ENCODE results near the gene VPS35L. TPM values are rescaled to one million over a fixed set of nuclear protein-coding genes. Genes with fewer than 3 reads are reported as not detected.
A peak's percentile ranks its signal among the peaks of the same experiment; 100 is the strongest.

The VPS35L gene
- polyA plus RNA-seq (2013): 36.5 and 40.2 TPM in 2 replicates

- H2AK5ac ChIP-seq (ENCODE audit: low read length): peak within 1 kb of the TSS; percentile 13
- peak within 1 kb of the TSS; percentile 70 for H2AFZ ChIP-seq (ENCODE audit: insufficient read depth, low read length, poor library complexity)
- peak within 1 kb of the TSS; percentile 53 for H3K18ac ChIP-seq (ENCODE audit: low read length)
- peak within 1 kb of the TSS; percentile 87 for H3K9ac ChIP-seq (ENCODE audit: low read length)
- peak within 1 kb of the TSS; percentile 68 for H4K12ac ChIP-seq (ENCODE audit: low read depth, low read length)
- no CpG with 5 or more reads among the region's 53 CpGs for WGBS (ENCODE audit: extremely low coverage, insufficient coverage, insufficient read length)
- peak; percentile 100 for DNase-seq
- H3K23ac ChIP-seq (ENCODE audit: low read length): no peak within 1 kb of the TSS
- peak within 1 kb of the TSS; percentile 78 for H2BK120ac ChIP-seq (ENCODE audit: insufficient read depth, low read length, poor library complexity)
- no peaks in the 10 kb centered on the region for H3K9me3 ChIP-seq (ENCODE audit: insufficient read depth, low read depth, low read length)
- peak within 1 kb of the TSS; percentile 65 for H2BK5ac ChIP-seq (ENCODE audit: low read depth, low read length, poor library complexity)
- H3K79me2 ChIP-seq (ENCODE audit: control insufficient read depth, insufficient read depth, low read length, poor library complexity): no peaks in the 10 kb centered on the region
- peak within 1 kb of the TSS; percentile 82 for H3K4me3 ChIP-seq (ENCODE audit: low read depth, low read length)
- H3K79me1 ChIP-seq (ENCODE audit: low read length): peaks cover 4% of the 10 kb centered on the region
- no peaks in the 10 kb centered on the region for H3K36me3 ChIP-seq (ENCODE audit: control insufficient read depth in 1 of 2, insufficient read depth in 2 of 2, low read length in 2 of 2)
- no peaks in the 10 kb centered on the region for H3K27me3 ChIP-seq (ENCODE audit: insufficient read depth, low read length)
- peak within 1 kb of the TSS; percentile 31 for H2BK12ac ChIP-seq (ENCODE audit: low read length)
- H4K8ac ChIP-seq (ENCODE audit: low read depth, low read length): peak within 1 kb of the TSS; percentile 90
- peak within 1 kb of the TSS; percentile 73 for H3K4me2 ChIP-seq (ENCODE audit: low read length)
- peak within 1 kb of the TSS; percentile 88 for H3K14ac ChIP-seq (ENCODE audit: low read length)
- H4K91ac ChIP-seq (ENCODE audit: low read depth, low read length): peak within 1 kb of the TSS; percentile 74
- peak within 1 kb of the TSS; percentile 55 for H3K4ac ChIP-seq (ENCODE audit: low read depth, low read length)
- peak within 1 kb of the TSS; percentile 76 for H3K27ac ChIP-seq (ENCODE audit: low read depth, low read length)
- peaks cover 3 to 7% of the 10 kb centered on the region in 2 experiments for H3K4me1 ChIP-seq (ENCODE audit: control insufficient read depth in 1 of 2, insufficient read depth in 2 of 2, low read length in 2 of 2)
Measured at GRCh38 chr16:19555186-19555937, at the start of gene VPS35L. TSS of gene VPS35L (plus strand) at chr16:19555703. CDS start at chr16:19555730, 27 bp downstream.

- Histone ChIP-seq H3K4me2 (ENCODE audit: low read length) (no peak overlapping the region), H3K36me3 (ENCODE audit: control insufficient read depth in 1 of 2, insufficient read depth in 2 of 2, low read length in 2 of 2) (peaks cover 11 to 17% of the 10 kb centered on the region in 2 experiments), H4K12ac (ENCODE audit: low read depth, low read length) (no peak overlapping the region), H3K4me3 (ENCODE audit: low read depth, low read length) (no peak overlapping the region), H3K4me1 (ENCODE audit: control insufficient read depth in 1 of 2, insufficient read depth in 2 of 2, low read length in 2 of 2) (no peaks in the 10 kb centered on the region), H3K27ac (ENCODE audit: low read depth, low read length) (no peak overlapping the region), H3K23ac (ENCODE audit: low read length) (no peak overlapping the region), H2AFZ (ENCODE audit: insufficient read depth, low read length, poor library complexity) (no peak overlapping the region), H3K9ac (ENCODE audit: low read length) (no peak overlapping the region), H3K9me3 (ENCODE audit: insufficient read depth, low read depth, low read length) (no peaks in the 10 kb centered on the region), H3K18ac (ENCODE audit: low read length) (no peak overlapping the region), H3K4ac (ENCODE audit: low read depth, low read length) (no peak overlapping the region), H3K27me3 (ENCODE audit: insufficient read depth, low read length) (no peaks in the 10 kb centered on the region), H3K14ac (ENCODE audit: low read length) (no peak overlapping the region), H2BK12ac (ENCODE audit: low read length) (no peak overlapping the region), H2BK120ac (ENCODE audit: insufficient read depth, low read length, poor library complexity) (no peak overlapping the region), H4K91ac (ENCODE audit: low read depth, low read length) (no peak overlapping the region), H4K8ac (ENCODE audit: low read depth, low read length) (no peak overlapping the region), H3K79me1 (ENCODE audit: low read length) (no peaks in the 10 kb centered on the region), H3K79me2 (ENCODE audit: control insufficient read depth, insufficient read depth, low read length, poor library complexity) (no peaks in the 10 kb centered on the region), H2AK5ac (ENCODE audit: low read length) (no peak overlapping the region), H2BK5ac (ENCODE audit: low read depth, low read length, poor library complexity) (no peak overlapping the region)
- WGBS (ENCODE audit: extremely low coverage, insufficient coverage, insufficient read length): no CpG with 5 or more reads among the region's 4 CpGs
- DNase-seq: no peak
Measured at GRCh38 chr16:19506965-19507364, 48.5 kb upstream of the VPS35L start.

GRCh38 chr16:19507867-19508266 is 47.6 kb upstream of the VPS35L start:
- no peak overlapping the region for H4K8ac ChIP-seq (ENCODE audit: low read depth, low read length)
- no peaks in the 10 kb centered on the region for H3K9me3 ChIP-seq (ENCODE audit: insufficient read depth, low read depth, low read length)
- H4K91ac ChIP-seq (ENCODE audit: low read depth, low read length): no peak overlapping the region
- H3K9ac ChIP-seq (ENCODE audit: low read length): no peak overlapping the region
- no peak overlapping the region for H2AFZ ChIP-seq (ENCODE audit: insufficient read depth, low read length, poor library complexity)
- WGBS (ENCODE audit: extremely low coverage, insufficient coverage, insufficient read length): no CpG with 5 or more reads among the region's 2 CpGs
- peak; percentile 56 to 75 for DNase-seq
- no peak overlapping the region for H3K23ac ChIP-seq (ENCODE audit: low read length)
- no peak overlapping the region for H3K4me3 ChIP-seq (ENCODE audit: low read depth, low read length)
- H3K4me2 ChIP-seq (ENCODE audit: low read length): no peak overlapping the region
- H4K12ac ChIP-seq (ENCODE audit: low read depth, low read length): no peak overlapping the region
- no peaks in the 10 kb centered on the region for H3K79me1 ChIP-seq (ENCODE audit: low read length)
- H3K36me3 ChIP-seq (ENCODE audit: control insufficient read depth in 1 of 2, insufficient read depth in 2 of 2, low read length in 2 of 2): peaks cover 8 to 13% of the 10 kb centered on the region in 2 experiments
- H3K4ac ChIP-seq (ENCODE audit: low read depth, low read length): no peak overlapping the region
- no peaks in the 10 kb centered on the region for H3K27me3 ChIP-seq (ENCODE audit: insufficient read depth, low read length)
- no peaks in the 10 kb centered on the region for H3K79me2 ChIP-seq (ENCODE audit: control insufficient read depth, insufficient read depth, low read length, poor library complexity)
- H3K27ac ChIP-seq (ENCODE audit: low read depth, low read length): no peak overlapping the region
- no peak overlapping the region for H2BK12ac ChIP-seq (ENCODE audit: low read length)
- H3K14ac ChIP-seq (ENCODE audit: low read length): no peak overlapping the region
- H2BK120ac ChIP-seq (ENCODE audit: insufficient read depth, low read length, poor library complexity): no peak overlapping the region
- no peak overlapping the region for H2BK5ac ChIP-seq (ENCODE audit: low read depth, low read length, poor library complexity)
- no peak overlapping the region for H2AK5ac ChIP-seq (ENCODE audit: low read length)
- no peaks in the 10 kb centered on the region for H3K4me1 ChIP-seq (ENCODE audit: control insufficient read depth in 1 of 2, insufficient read depth in 2 of 2, low read length in 2 of 2)
- H3K18ac ChIP-seq (ENCODE audit: low read length): no peak overlapping the region

GRCh38 chr16:19512297-19512696 is 43.2 kb upstream of the VPS35L start:
- H3K9me3 ChIP-seq (ENCODE audit: insufficient read depth, low read depth, low read length): no peaks in the 10 kb centered on the region
- no peak overlapping the region for H3K14ac ChIP-seq (ENCODE audit: low read length)
- DNase-seq: no peak
- no peak overlapping the region for H3K4me3 ChIP-seq (ENCODE audit: low read depth, low read length)
- no peak overlapping the region for H2BK12ac ChIP-seq (ENCODE audit: low read length)
- H4K91ac ChIP-seq (ENCODE audit: low read depth, low read length): no peak overlapping the region
- no peak overlapping the region for H2BK5ac ChIP-seq (ENCODE audit: low read depth, low read length, poor library complexity)
- H3K27me3 ChIP-seq (ENCODE audit: insufficient read depth, low read length): no peaks in the 10 kb centered on the region
- no peak overlapping the region for H3K27ac ChIP-seq (ENCODE audit: low read depth, low read length)
- H3K23ac ChIP-seq (ENCODE audit: low read length): no peak overlapping the region
- H2AK5ac ChIP-seq (ENCODE audit: low read length): no peak overlapping the region
- H3K79me1 ChIP-seq (ENCODE audit: low read length): no peaks in the 10 kb centered on the region
- H3K4me1 ChIP-seq (ENCODE audit: control insufficient read depth in 1 of 2, insufficient read depth in 2 of 2, low read length in 2 of 2): no peaks in the 10 kb centered on the region
- H2AFZ ChIP-seq (ENCODE audit: insufficient read depth, low read length, poor library complexity): no peak overlapping the region
- no peak overlapping the region for H4K12ac ChIP-seq (ENCODE audit: low read depth, low read length)
- no peak overlapping the region for H3K4ac ChIP-seq (ENCODE audit: low read depth, low read length)
- H3K18ac ChIP-seq (ENCODE audit: low read length): no peak overlapping the region
- H4K8ac ChIP-seq (ENCODE audit: low read depth, low read length): no peak overlapping the region
- no peak overlapping the region for H3K9ac ChIP-seq (ENCODE audit: low read length)
- H3K36me3 ChIP-seq (ENCODE audit: control insufficient read depth in 1 of 2, insufficient read depth in 2 of 2, low read length in 2 of 2): peaks cover 2 to 9% of the 10 kb centered on the region in 2 experiments
- no peak overlapping the region for H3K4me2 ChIP-seq (ENCODE audit: low read length)
- no peaks in the 10 kb centered on the region for H3K79me2 ChIP-seq (ENCODE audit: control insufficient read depth, insufficient read depth, low read length, poor library complexity)
- no peak overlapping the region for H2BK120ac ChIP-seq (ENCODE audit: insufficient read depth, low read length, poor library complexity)
